ENCODE data around the gene CTSS.

- TF ChIP-seq SMC3 (conservative IDR thresholded peaks at IDR 0.05; ENCODE audit: poor library complexity) (no peak), EZH2 (IDR thresholded peaks at IDR 0.05; ENCODE audit: borderline replicate concordance, insufficient read depth, low read length, poor library complexity, severe bottlenecking) (no peak), POLR2AphosphoS5 (IDR thresholded peaks at IDR 0.05) (no peak)
Measured at GRCh38 chr1:150724336-150724735, 41.2 kb downstream of the CTSS start.

Data from neural cell (in vitro differentiated cells).